Measurements from ENCODE around the gene BDKRB1.

The BDKRB1 gene

GRCh38 chr14:96255501-96256366, at the start of gene BDKRB1:
Gene BDKRB1, plus strand, starts transcription at chr14:96256210. Its CDS starts 7,473 bp downstream, at chr14:96263683.
- no peak for DNase-seq (ENCODE audit: low read depth in 2 of 2)

GRCh38 chr14:96206461-96206860, 49.5 kb upstream of the BDKRB1 start:
- DNase-seq (ENCODE audit: low read depth in 2 of 2), result no peak

- DNase-seq (ENCODE audit: low read depth in 2 of 2), result no peak
Observed at GRCh38 chr14:96207686-96208085, 48.3 kb upstream of the BDKRB1 start.

GRCh38 chr14:96208739-96209138, 47.3 kb upstream of the BDKRB1 start:
- DNase-seq (ENCODE audit: low read depth in 2 of 2), result no peak

DNA sequence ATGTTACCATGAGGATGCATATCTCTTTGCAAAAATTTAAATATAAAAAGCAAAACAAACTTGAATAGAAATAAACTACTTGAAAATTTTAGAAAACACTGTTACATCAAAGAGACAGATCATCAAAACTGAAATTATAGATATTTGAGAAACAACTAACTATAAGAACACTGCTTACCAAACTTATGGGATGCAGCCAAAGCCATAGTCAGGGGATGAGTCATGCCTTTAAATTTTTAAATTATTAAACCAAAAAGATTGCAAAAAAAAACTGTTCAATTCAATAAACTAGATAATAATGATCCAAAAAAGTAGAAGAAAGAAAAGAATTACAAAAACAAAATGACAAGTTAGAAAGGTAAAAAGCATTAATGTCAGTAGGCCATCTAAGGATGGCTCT, 43.9 kb upstream of the BDKRB1 start:
- DNase-seq (ENCODE audit: low read depth in 2 of 2), result no peak

- DNase-seq (ENCODE audit: low read depth in 2 of 2), result no peak
Observed at GRCh38 chr14:96212896-96213295, 43.1 kb upstream of the BDKRB1 start.

GRCh38 chr14:96213871-96214465, 42.0 kb upstream of the BDKRB1 start:
- no peak for DNase-seq (ENCODE audit: low read depth in 2 of 2)

GRCh38 chr14:96214793-96215192, 41.2 kb upstream of the BDKRB1 start:
- no peak for DNase-seq (ENCODE audit: low read depth in 2 of 2)

GRCh38 chr14:96215452-96216244, 40.4 kb upstream of the BDKRB1 start:
- DNase-seq (ENCODE audit: low read depth in 2 of 2), result no peak

GRCh38 chr14:96216627-96217026, 39.4 kb upstream of the BDKRB1 start:
- DNase-seq (ENCODE audit: low read depth in 2 of 2), result no peak

DNA sequence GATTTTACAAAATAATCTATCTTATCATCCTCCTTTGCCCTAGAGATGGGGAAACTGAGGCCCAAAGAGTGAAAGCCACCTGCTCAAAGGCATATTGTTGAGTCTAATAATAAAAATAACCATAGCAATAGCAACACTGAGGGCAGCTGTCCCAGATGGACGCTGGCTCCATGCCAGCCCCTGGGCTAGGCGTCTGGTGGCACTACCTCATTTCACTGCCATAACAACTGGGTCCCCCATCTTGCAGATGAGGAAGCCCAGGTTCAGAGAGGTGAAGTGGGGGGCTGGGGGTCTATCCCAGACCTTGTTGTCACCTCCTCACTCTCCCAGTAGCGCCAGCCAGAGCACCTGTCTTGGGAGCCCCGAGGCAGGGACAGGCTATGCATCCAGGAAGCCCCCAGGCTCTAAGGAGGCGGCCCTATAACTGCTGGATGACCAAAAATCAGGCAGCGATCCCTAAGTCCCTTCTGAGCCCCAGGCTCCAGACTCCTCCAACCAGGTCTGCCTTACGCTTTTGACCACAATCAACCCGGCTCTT, 38.6 kb upstream of the BDKRB1 start:
- no peak for DNase-seq (ENCODE audit: low read depth in 2 of 2)

DNA sequence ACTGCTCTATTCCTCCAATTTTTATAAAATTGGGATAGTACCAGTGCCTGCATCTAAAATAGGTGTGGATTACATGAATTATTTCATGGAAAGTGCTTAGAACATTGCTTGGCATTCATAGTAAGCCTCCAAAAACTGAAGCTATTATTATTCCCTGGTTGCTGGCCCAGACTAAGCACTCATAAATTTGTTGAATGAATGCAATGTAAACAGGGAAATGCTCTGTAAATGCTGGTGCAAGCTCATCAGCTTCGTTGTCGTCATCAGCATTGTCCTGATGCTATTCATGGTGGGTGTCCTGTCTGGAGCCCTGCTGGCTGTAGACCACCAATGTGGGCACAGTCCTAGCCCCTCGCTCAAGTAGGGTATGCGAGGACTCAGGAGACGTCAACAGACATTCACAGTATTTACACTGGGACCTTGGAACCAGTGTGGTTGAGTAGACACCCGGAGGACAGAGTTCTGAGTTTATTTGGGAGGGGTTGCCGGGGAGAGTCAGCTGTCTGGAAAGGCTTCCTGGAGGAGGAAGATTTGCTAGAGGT, 34.8 kb upstream of the BDKRB1 start:
- no peak for DNase-seq (ENCODE audit: low read depth in 2 of 2)

DNA sequence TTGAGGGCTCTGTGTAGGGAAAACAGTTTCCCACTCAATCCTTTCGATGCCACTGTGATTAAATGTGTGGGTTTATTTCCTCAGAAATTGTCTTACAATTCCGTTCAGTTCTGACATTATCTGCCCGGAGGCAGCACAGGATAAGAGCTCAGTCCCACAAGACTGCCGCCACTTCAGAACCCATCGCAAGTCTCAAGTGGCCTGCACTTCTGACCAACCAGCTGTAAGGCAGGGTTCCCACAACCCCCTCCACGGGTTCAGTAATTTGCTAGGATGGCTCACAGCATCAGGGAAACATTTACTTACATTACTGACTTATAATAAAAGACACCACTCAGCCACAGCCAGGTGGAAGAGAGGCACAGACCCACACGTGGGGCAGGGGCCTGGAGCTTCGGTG, 34.2 kb upstream of the BDKRB1 start:
- DNase-seq (ENCODE audit: low read depth in 2 of 2), result no peak

GRCh38 chr14:96224480-96225096, 31.4 kb upstream of the BDKRB1 start:
- DNase-seq (ENCODE audit: low read depth in 2 of 2), result no peak

- DNase-seq (ENCODE audit: low read depth in 2 of 2), result no peak
Observed at GRCh38 chr14:96225213-96225612, 30.8 kb upstream of the BDKRB1 start.

- no peak for DNase-seq (ENCODE audit: low read depth in 2 of 2)
Observed at GRCh38 chr14:96225745-96226151, 30.3 kb upstream of the BDKRB1 start.

GRCh38 chr14:96227428-96227827, 28.6 kb upstream of the BDKRB1 start:
- DNase-seq (ENCODE audit: low read depth in 2 of 2), result no peak

GRCh38 chr14:96229315-96229714, 26.7 kb upstream of the BDKRB1 start:
- DNase-seq (ENCODE audit: low read depth in 2 of 2), result no peak

- DNase-seq (ENCODE audit: low read depth in 2 of 2), result no peak
Observed at GRCh38 chr14:96231056-96231455, 25.0 kb upstream of the BDKRB1 start.

- no peak for DNase-seq (ENCODE audit: low read depth in 2 of 2)
Observed at GRCh38 chr14:96231526-96232130, 24.4 kb upstream of the BDKRB1 start.

GRCh38 chr14:96232506-96232905, 23.5 kb upstream of the BDKRB1 start:
- DNase-seq (ENCODE audit: low read depth in 2 of 2), result no peak

All from activated CD4-positive, alpha-beta T cell treated with anti-CD3 and anti-CD28 coated beads for 24 hours (primary cell).